Panc1 (cell line): ENCODE measurements around the gene MS4A18. TPM values are rescaled to one million over a fixed set of nuclear protein-coding genes. Genes with fewer than 3 reads are reported as not detected.

Experiments used
- ATAC-seq: fragments of 200-7000 bp; cut with Tn5 transposase; 2 replicates; pipeline ENCODE4 v1.9.1; 2020; ENCODE audit warnings: mild to moderate bottlenecking, moderate library complexity
- BruUV-seq: library from RNA; stranded (reverse); fragments of 400-500 nt; replicated peaks from 2 replicates; lab custom pipeline; 2021; lab: Mats Ljungman, UMichigan
- CTCF ChIA-PET: fragments of 300-600 bp; sonication (Branson Sonifier 250); formaldehyde crosslinking; loops from one replicate; lab custom pipeline; 2022; ENCODE audit warnings: antibody characterized with exemption; lab: Charles Lee
- POLR2A ChIA-PET: fragments of 300-600 bp; sonication (Branson Sonifier 250); formaldehyde crosslinking; loops from one replicate; lab custom pipeline; 2022; ENCODE audit warnings: antibody characterized with exemption; lab: Charles Lee
- DNase-seq: peaks from one replicate; pipeline ENCODE4 v3.0.0-alpha.2; 2010; ENCODE audit warnings: low read depth, low spot score
- H3K27ac ChIP-seq: 2 replicates; pipeline ENCODE4 v1.5.1; 2011; ENCODE audit warnings: mild to moderate bottlenecking, low read length, inconsistent platforms
- H3K27me3 ChIP-seq: fragments of 200-500 bp; sonication (Bioruptor generic); 2 replicates; pipeline ENCODE4 v1.6.0; 2014; ENCODE audit warnings: low read length, inconsistent platforms; ENCODE audit not compliant: control insufficient read depth, insufficient read depth
- H3K36me3 ChIP-seq: fragments of 200-500 bp; sonication (Bioruptor generic); 2 replicates; pipeline ENCODE4 v1.5.1; 2014; ENCODE audit warnings: inconsistent platforms, mild to moderate bottlenecking, low read length, moderate library complexity; ENCODE audit not compliant: control insufficient read depth, insufficient read depth
- H3K4me1 ChIP-seq: 2 replicates; pipeline ENCODE4 v1.5.1; 2011; ENCODE audit warnings: inconsistent platforms, mild to moderate bottlenecking, low read length, moderate library complexity; ENCODE audit not compliant: control insufficient read depth, insufficient read depth
- H3K4me3 ChIP-seq, 2 experiments: 2 replicates each; pipeline ENCODE4 v1.5.1; 2011 to 2012; ENCODE audit warnings: low read depth in 2 of 2, low read length in 2 of 2, mild to moderate bottlenecking in 2 of 2, inconsistent platforms in 1 of 2, moderate library complexity in 1 of 2
- H3K9me3 ChIP-seq: fragments of 200-500 bp; sonication (Bioruptor generic); 2 replicates; pipeline ENCODE4 v1.5.1; 2014; ENCODE audit warnings: low read depth, mild to moderate bottlenecking, inconsistent platforms, low read length, moderate library complexity; ENCODE audit not compliant: control insufficient read depth, insufficient read depth
- CTCF ChIP-seq: fragments of 450-650 bp; IDR thresholded peaks from 2 replicates; pipeline ENCODE4 v1.5.1; 2017; ENCODE audit warnings: mild to moderate bottlenecking
- POLR2AphosphoS5 ChIP-seq: IDR thresholded peaks from 2 replicates; pipeline ENCODE4 v1.6.1; 2012; ENCODE audit warnings: mild to moderate bottlenecking, low read depth, low read length, moderate library complexity
- REST ChIP-seq, 2 experiments: IDR thresholded peaks; 2 replicates each; pipeline ENCODE4 v1.6.1; 2011 to 2012; ENCODE audit warnings: low read depth in 2 of 2, control low read depth in 1 of 2, low read length in 1 of 2, mild to moderate bottlenecking in 1 of 2, moderate library complexity in 1 of 2; ENCODE audit not compliant: insufficient read depth in 1 of 2
- SIN3A ChIP-seq: IDR thresholded peaks from 2 replicates; pipeline ENCODE4 v1.6.1; 2012; ENCODE audit warnings: low read depth, mild to moderate bottlenecking, low read length, moderate library complexity, borderline replicate concordance; ENCODE audit not compliant: insufficient read depth
- TCF7L2 ChIP-seq: IDR thresholded peaks from 2 replicates; pipeline ENCODE4 v1.6.1; 2011; ENCODE audit warnings: mild to moderate bottlenecking, low read depth, low read length, inconsistent platforms
- in situ Hi-C: cut with HindIII; loops from 2 replicates; pipeline ENCODE4 v1.10.0; 2016; ENCODE audit warnings: low sequenced_read_pairs, low pct_unique_long_range_greater_than_20kb
- intact Hi-C: fragments of 100-400 bp; cut with micrococcal nuclease; formaldehyde crosslinking; loops from one replicate; pipeline ENCODE4 v1.10.0; 2022; ENCODE audit not compliant: unreplicated experiment
- total RNA-seq: library from RNA; stranded (reverse); gene quantifications from one replicate; pipeline ENCODE4 v1.2.1, GENCODE V29; 2021; ENCODE audit not compliant: unreplicated experiment

MS4A18 gene
- total RNA-seq, 1 experiment from 2014 or later: not detected

- ATAC-seq: no peak
- in situ Hi-C loops (no loop called here), intact Hi-C loops (loop anchor here (5.0 kb wide), 2 partner anchors 45 to 110 kb away; no protein-coding TSS in a partner anchor)
- TF ChIP-seq REST (IDR thresholded peaks at IDR 0.05; ENCODE audit: insufficient read depth in 1 of 2, low read depth in 2 of 2, low read length in 1 of 2) (no peak), CTCF (no peak), SIN3A (no peak), POLR2AphosphoS5 (no peak), TCF7L2 (no peak)
- no TSS peak for BruUV-seq
- H3K36me3 ChIP-seq: no peaks in the 10 kb centered on the region
- no peak overlapping the region for H3K27ac ChIP-seq
- no peaks in the 10 kb centered on the region for H3K9me3 ChIP-seq
- ChIA-PET POLR2A (no interaction called here), CTCF (interaction anchor here (0.9 kb wide), 1 partner anchor 127 kb away, joined by 3 read pairs; no protein-coding TSS in a partner anchor)
- H3K27me3 ChIP-seq: no peaks in the 10 kb centered on the region
- no peak overlapping the region for H3K4me3 ChIP-seq
- DNase-seq: no peak
- no peaks in the 10 kb centered on the region for H3K4me1 ChIP-seq
Observed at GRCh38 chr11:60777572-60777971, 53.1 kb downstream of the MS4A18 start.

GRCh38 chr11:60780065-60780464 lies 55.5 kb downstream of the MS4A18 start:
- H3K36me3 ChIP-seq: no peaks in the 10 kb centered on the region
- DNase-seq (no peak), ATAC-seq (no peak)
- ChIA-PET POLR2A (no interaction called here), CTCF (no interaction called here)
- H3K4me1 ChIP-seq: no peaks in the 10 kb centered on the region
- BruUV-seq: no TSS peak
- no peaks in the 10 kb centered on the region for H3K9me3 ChIP-seq
- H3K27ac ChIP-seq: no peak overlapping the region
- no peak for TF ChIP-seq POLR2AphosphoS5
- no peak for TF ChIP-seq TCF7L2
- TF ChIP-seq SIN3A: no peak
- TF ChIP-seq REST (IDR thresholded peaks at IDR 0.05; ENCODE audit: insufficient read depth in 1 of 2, low read depth in 2 of 2, low read length in 1 of 2): no peak
- no peak for TF ChIP-seq CTCF
- intact Hi-C loops: no loop called here
- H3K27me3 ChIP-seq: no peaks in the 10 kb centered on the region
- in situ Hi-C loops: no loop called here
- H3K4me3 ChIP-seq: no peak overlapping the region
